Measurements from ENCODE around the gene COL4A1.

COL4A1 gene

DNA sequence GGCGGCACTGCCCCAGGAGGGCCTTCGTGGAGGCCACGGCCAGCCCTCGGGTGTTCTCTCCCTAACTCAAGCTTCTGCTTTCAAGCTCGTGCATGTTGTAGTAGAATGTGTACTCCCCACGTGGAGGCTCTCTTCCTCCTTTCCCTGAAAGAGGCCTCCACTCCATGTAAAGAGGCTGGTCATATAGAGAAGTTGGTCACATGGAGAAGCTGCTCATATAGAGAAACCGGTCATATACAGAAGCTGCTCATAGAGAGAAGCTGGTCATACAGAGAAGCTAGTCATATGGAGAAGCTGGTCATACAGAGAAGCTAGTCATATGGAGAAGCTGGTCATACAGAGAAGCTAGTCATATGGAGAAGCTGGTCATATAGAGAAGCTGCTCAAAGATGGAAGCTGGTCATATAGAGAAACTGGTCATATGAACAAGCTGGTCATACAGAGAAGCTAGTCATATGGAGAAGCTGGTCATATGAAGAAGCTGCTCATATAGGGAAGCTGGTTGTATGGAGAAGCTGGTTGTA lies 152.5 kb downstream of the COL4A1 start:
- no peak for TF ChIP-seq CTCF (IDR thresholded peaks at IDR 0.05; ENCODE audit: insufficient read depth, low read depth, low read length, missing control alignments)
- no peak overlapping the region for H3K4me3 ChIP-seq (ENCODE audit: low read length)
- DNase-seq (ENCODE audit: low read depth): no peak

DNA sequence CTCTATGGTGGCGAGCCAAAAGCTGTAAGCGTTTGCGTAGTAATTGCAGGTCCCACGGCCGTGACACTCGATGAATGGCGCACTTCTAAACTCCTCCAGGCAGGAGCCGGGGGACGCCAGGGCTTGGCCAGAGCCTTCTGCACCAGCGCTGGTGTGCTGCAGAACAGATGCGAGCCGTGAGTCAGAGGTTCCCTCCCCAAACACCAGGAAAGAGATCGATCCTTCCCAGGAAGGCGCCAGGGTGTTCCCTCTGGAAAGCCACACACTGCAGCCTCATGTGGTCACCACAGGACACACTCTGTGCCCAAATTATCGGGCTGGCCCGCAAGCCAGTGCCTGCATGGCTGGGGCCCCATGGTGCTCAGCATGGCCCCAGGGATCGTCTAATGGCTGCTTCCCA lies 154.6 kb downstream of the COL4A1 start:
- no peak for TF ChIP-seq CTCF (IDR thresholded peaks at IDR 0.05; ENCODE audit: insufficient read depth, low read depth, low read length, missing control alignments)
- H3K4me3 ChIP-seq (ENCODE audit: low read length): no peak overlapping the region
- DNase-seq (ENCODE audit: low read depth): no peak

GRCh38 chr13:110151462-110151861 lies 155.5 kb downstream of the COL4A1 start:
- no peak for DNase-seq (ENCODE audit: low read depth)
- no peak overlapping the region for H3K4me3 ChIP-seq (ENCODE audit: low read length)
- no peak for TF ChIP-seq CTCF (IDR thresholded peaks at IDR 0.05; ENCODE audit: insufficient read depth, low read depth, low read length, missing control alignments)

- no peak for TF ChIP-seq CTCF (IDR thresholded peaks at IDR 0.05; ENCODE audit: insufficient read depth, low read depth, low read length, missing control alignments)
- H3K4me3 ChIP-seq (ENCODE audit: low read length): no peak overlapping the region
- DNase-seq (ENCODE audit: low read depth): no peak
These were observed 156.4 kb downstream of the COL4A1 start for GRCh38 chr13:110150384-110151101.

DNA sequence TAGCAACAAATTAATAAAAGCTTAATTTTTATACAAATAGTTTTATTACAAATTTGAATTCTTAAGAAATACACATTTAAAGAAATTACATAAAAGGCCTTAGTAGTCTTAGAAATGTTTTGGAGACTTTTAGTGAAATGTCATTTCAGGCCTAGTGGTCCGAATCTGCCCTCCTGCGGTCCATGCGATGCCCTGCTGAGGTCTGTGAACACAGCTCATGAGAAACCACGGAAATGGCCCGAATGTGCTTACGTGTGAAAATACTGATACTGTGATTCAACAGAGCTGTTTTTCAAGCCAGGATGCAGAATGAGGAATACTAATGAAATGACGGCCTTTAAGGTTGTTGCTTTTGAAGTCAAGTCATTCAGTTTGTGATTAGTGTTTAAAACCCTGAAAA lies 157.9 kb downstream of the COL4A1 start:
- H3K4me3 ChIP-seq (ENCODE audit: low read length): no peak overlapping the region
- TF ChIP-seq CTCF (IDR thresholded peaks at IDR 0.05; ENCODE audit: insufficient read depth, low read depth, low read length, missing control alignments): no peak
- no peak for DNase-seq (ENCODE audit: low read depth)

DNA sequence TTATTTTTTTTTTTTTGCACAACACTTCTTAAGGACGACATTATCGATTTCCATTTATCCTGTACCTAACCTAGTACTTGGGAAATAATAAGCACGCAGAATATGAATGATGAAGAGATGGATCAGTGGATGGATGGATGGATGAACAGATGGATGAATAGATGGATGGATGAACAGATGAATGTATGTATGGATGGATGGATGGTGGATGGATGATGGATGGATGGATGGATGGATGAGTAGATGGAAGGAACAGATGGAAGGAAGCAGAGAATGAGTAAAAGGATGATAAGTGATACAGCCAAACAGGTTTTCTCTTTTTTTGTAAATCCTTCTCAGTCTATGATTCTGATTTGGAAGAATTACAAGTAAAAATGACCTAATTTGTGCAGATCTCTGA lies 166.9 kb downstream of the COL4A1 start:
- no peak for TF ChIP-seq CTCF (IDR thresholded peaks at IDR 0.05; ENCODE audit: insufficient read depth, low read depth, low read length, missing control alignments)
- no peak for DNase-seq (ENCODE audit: low read depth)
- no peak overlapping the region for H3K4me3 ChIP-seq (ENCODE audit: low read length)

DNA sequence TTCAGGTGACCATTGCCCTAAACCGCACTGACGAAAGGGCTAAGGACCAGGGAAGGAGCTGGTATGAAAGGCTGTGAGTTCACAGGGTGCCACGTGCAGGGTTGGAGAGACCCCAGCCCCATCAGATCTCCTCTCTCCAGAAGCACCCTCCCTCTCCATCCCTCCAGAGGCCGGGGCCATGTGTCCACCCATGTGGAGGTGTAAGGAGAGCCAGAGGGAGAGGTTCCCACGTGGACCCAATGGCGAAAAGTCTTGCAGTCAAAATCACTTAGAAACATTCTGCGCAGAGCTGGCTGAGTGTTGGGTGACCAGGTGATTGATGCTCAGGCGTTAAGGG lies 168.3 kb downstream of the COL4A1 start:
- H3K4me3 ChIP-seq (ENCODE audit: low read length): peak overlapping the region; percentile 54
- no peak for DNase-seq (ENCODE audit: low read depth)
- TF ChIP-seq CTCF (IDR thresholded peaks at IDR 0.05; ENCODE audit: insufficient read depth, low read depth, low read length, missing control alignments): no peak

Data from epithelial cell of esophagus (primary cell).